ENCODE results near the gene TARS3. TPM values are rescaled to one million over a fixed set of nuclear protein-coding genes. Genes with fewer than 3 reads are reported as not detected.

Gene TARS3
- polyA plus RNA-seq, 2 of the 4 experiments (the other 2 are of a cell fraction) = 6.7 to 9.5 TPM

DNA sequence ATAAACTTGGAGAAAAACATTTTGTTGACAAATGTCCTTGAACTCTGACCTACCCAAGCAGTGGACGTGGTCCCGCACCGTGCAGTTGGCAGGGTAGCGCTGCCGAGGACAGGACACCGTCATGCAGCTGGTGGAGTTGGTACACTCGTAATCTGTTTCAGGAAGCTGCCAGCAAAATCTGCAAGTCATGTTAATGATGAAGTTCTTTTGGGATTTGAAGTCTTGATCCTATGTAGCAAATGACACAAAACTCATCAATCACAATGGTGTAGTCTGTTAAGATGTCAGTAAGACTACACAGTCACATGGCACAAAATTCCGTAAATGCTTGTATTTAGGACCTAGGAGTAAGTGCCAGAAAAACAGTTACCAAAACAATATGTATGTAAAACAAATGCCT is 77.6 kb downstream of the TARS3 start:
- ATAC-seq (no peak; a peak in 1 of 6 replicates), DNase-seq (ENCODE audit: low read depth in 1 of 2, low spot score in 1 of 2) (peak in 1 of 2 experiments; percentile 25), FAIRE-seq (no peak)
- Histone ChIP-seq H3K4me3 (no peak overlapping the region), H3K4me1 (peaks cover 15% of the 10 kb centered on the region), H3K9me3 (no peaks in the 10 kb centered on the region), H3K4me2 (no peak overlapping the region), H3K27ac (no peak overlapping the region)
- ChIA-PET CTCF (interaction anchor here (1.1 to 3.6 kb wide), 4 partner anchors 67 to 638 kb away, joined by 3 to 13 read pairs (median 5); no protein-coding TSS in a partner anchor), POLR2A (no interaction called here)
- WGBS (ENCODE audit: missing lambda C conversion rate) = 90% methylated on average over 8 of the region's 8 CpGs
- TF ChIP-seq NFE2L2 (conservative IDR thresholded peaks at IDR 0.05; ENCODE audit: low read length) (peak; percentile 92), MAFK (IDR thresholded peaks at IDR 0.05; ENCODE audit: partially characterized antibody) (peak; percentile 82), CHD4 (IDR thresholded peaks at IDR 0.05; ENCODE audit: borderline replicate concordance) (no peak)
- TF ChIP-seq, protein P1, sequence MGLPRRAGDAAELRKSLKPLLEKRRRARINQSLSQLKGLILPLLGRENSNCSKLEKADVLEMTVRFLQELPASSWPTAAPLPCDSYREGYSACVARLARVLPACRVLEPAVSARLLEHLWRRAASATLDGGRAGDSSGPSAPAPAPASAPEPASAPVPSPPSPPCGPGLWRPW (IDR thresholded peaks at IDR 0.05) = no peak

DNA sequence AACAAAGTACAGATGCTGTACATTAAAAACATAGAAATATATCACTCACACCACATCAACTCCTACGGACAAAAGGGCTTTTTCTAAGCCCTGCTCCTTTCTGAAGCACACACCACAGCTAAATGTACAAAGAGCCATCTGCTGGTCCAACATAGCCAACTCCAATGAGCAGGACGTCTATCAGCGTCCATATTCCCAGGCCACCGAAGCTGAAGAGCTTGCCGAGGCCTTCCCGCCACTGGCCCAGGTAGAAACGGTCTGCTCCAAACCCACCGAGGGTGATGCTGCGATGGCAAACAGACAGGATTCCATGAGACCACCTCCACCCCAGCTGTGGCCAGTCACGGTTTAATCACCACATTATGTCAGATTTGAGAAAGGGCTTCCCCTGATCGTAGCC is 81.9 kb downstream of the TARS3 start:
- no peak overlapping the region for H3K4me2 ChIP-seq
- H3K4me1 ChIP-seq = peaks cover 11% of the 10 kb centered on the region
- FAIRE-seq = peak; percentile 32
- CTCF ChIA-PET = interaction anchor here (0.6 to 12.0 kb wide), 36 partner anchors 7 to 374 kb away, joined by 3 to 251 read pairs (median 6); partner anchors contain the start of genes SNRPA1, TARS3 and TM2D3
- DNase-seq (ENCODE audit: low read depth in 1 of 2, low spot score in 1 of 2) = peak in 1 of 2 experiments; percentile 31
- no peaks in the 10 kb centered on the region for H3K9me3 ChIP-seq
- no peak overlapping the region for H3K27ac ChIP-seq
- TF ChIP-seq CHD4 (IDR thresholded peaks at IDR 0.05; ENCODE audit: borderline replicate concordance) (no peak), MAZ (IDR thresholded peaks at IDR 0.05; ENCODE audit: borderline replicate concordance, low read depth, low read length) (no peak), SMC3 (IDR thresholded peaks at IDR 0.05) (peak; percentile 13; the same call in 1 of the 3 replicates)
- peak; percentile 55 to 57; a peak in 4 of 6 replicates for ATAC-seq
- H3K4me3 ChIP-seq = no peak overlapping the region
- 85% methylated on average over 11 of the region's 11 CpGs for WGBS (ENCODE audit: missing lambda C conversion rate)
- POLR2A ChIA-PET = interaction anchor here (0.5 kb wide), 1 partner anchor 373 kb away, joined by 9 read pairs; no protein-coding TSS in a partner anchor

DNA sequence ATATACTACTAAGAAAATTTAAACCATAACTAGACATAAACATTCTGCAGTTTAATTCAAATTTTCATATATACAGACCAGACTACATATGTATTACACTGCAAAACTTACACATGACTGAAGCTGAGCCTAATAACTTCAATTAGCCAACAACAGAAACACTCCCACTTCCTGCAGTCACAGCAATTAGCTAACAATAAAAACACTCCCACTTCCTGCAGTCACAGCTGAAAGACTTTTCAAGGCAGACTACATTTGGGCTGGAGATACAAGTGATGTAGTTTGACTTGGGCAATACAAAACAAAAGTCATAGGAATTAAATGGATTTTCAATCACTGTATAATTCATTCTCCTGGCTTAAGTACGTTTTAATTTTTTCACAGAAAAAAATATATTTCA is 82.4 kb downstream of the TARS3 start:
- H3K4me3 ChIP-seq = no peak overlapping the region
- H3K4me2 ChIP-seq = no peak overlapping the region
- FAIRE-seq = no peak
- H3K9me3 ChIP-seq = no peaks in the 10 kb centered on the region
- WGBS (ENCODE audit: missing lambda C conversion rate) = 65% methylated on average over 1 of the region's 1 CpG
- CTCF ChIA-PET = interaction anchor here (0.5 to 12.0 kb wide), 74 partner anchors 8 to 626 kb away, joined by 3 to 251 read pairs (median 5); partner anchors contain the start of genes PCSK6, SNRPA1, TARS3 and TM2D3
- POLR2A ChIA-PET = interaction anchor here (0.5 kb wide), 1 partner anchor 372 kb away, joined by 9 read pairs; no protein-coding TSS in a partner anchor
- TF ChIP-seq RARB (CRISPR knock-in tag; IDR thresholded peaks at IDR 0.05) = no peak
- TF ChIP-seq KDM5A (IDR thresholded peaks at IDR 0.05) = no peak
- TF ChIP-seq, protein P1 (IDR thresholded peaks at IDR 0.05) = no peak
- TF ChIP-seq SMC3 (IDR thresholded peaks at IDR 0.05) = no peak
- no peak for TF ChIP-seq EHF (CRISPR knock-in tag; IDR thresholded peaks at IDR 0.05)
- no peak for TF ChIP-seq NPAS2 (CRISPR knock-in tag; IDR thresholded peaks at IDR 0.05; ENCODE audit: borderline replicate concordance)
- no peak for TF ChIP-seq FOSL2 (IDR thresholded peaks at IDR 0.05)
- no peak for TF ChIP-seq FOSL2 (CRISPR knock-in tag; IDR thresholded peaks at IDR 0.05)
- no peak for TF ChIP-seq ZNF302 (CRISPR knock-in tag; IDR thresholded peaks at IDR 0.05)
- TF ChIP-seq BHLHE40 (IDR thresholded peaks at IDR 0.05; ENCODE audit: low read depth, low read length) = no peak
- TF ChIP-seq KDM1A (IDR thresholded peaks at IDR 0.05; ENCODE audit: low read depth) = no peak
- H3K4me1 ChIP-seq = peaks cover 11% of the 10 kb centered on the region
- no peak for ATAC-seq
- no peak overlapping the region for H3K27ac ChIP-seq
- DNase-seq (ENCODE audit: low read depth in 1 of 2, low spot score in 1 of 2) = no peak

DNA sequence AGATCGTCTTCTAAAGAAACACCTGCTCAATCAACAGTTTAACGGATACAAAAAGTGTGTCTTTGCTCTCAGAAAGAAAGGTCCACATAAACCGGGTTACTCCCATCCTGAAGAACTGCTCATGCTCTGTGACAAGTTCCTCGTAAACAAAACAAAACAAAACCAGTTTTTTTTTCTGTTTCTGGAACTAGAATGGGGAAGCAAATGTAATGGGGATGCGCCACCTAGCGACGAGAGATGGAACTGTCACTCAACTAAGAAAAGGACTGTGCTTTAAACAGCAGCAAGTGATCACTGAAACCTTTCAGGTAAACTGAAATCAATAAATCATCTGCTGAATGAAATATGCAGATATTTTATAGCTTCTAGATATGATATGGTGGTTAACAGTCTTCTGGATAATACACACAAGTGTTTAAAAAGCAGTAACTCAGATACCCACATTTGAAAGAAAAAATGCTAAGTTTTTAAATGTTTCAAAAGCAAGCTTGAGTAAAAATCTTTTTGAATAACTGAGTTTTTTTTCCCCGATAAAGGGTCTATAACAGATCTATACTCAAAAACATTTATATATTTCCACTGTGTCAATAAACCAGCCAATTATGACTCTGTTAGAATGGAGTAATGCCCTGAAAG is 83.0 kb downstream of the TARS3 start:
- TF ChIP-seq, protein P2, sequence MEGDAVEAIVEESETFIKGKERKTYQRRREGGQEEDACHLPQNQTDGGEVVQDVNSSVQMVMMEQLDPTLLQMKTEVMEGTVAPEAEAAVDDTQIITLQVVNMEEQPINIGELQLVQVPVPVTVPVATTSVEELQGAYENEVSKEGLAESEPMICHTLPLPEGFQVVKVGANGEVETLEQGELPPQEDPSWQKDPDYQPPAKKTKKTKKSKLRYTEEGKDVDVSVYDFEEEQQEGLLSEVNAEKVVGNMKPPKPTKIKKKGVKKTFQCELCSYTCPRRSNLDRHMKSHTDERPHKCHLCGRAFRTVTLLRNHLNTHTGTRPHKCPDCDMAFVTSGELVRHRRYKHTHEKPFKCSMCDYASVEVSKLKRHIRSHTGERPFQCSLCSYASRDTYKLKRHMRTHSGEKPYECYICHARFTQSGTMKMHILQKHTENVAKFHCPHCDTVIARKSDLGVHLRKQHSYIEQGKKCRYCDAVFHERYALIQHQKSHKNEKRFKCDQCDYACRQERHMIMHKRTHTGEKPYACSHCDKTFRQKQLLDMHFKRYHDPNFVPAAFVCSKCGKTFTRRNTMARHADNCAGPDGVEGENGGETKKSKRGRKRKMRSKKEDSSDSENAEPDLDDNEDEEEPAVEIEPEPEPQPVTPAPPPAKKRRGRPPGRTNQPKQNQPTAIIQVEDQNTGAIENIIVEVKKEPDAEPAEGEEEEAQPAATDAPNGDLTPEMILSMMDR (IDR thresholded peaks at IDR 0.05) = peak; percentile 98
- TF ChIP-seq MYC (IDR thresholded peaks at IDR 0.05; ENCODE audit: borderline replicate concordance, low read length) (0 out of 2 replicates have a peak, but pooled peaks have one; percentile 27), SMC3 (IDR thresholded peaks at IDR 0.05) (peak; percentile 87), HOXB13 (CRISPR knock-in tag; IDR thresholded peaks at IDR 0.05; ENCODE audit: low read depth) (no peak), CEBPB (IDR thresholded peaks at IDR 0.05) (no peak), RAD21 (conservative IDR thresholded peaks at IDR 0.05 in 1 of 2, IDR thresholded peaks at IDR 0.05 in 1 of 2) (peak; percentile 94 to 98)
- peak; percentile 96 for FAIRE-seq
- Histone ChIP-seq H3K4me1 (peaks cover 11% of the 10 kb centered on the region), H3K4me2 (peak overlapping the region; percentile 14; the same call in 1 of the 3 replicates), H3K9me3 (no peaks in the 10 kb centered on the region), H3K27ac (no peak overlapping the region), H3K4me3 (no peak overlapping the region)
- DNase-seq (ENCODE audit: low read depth in 1 of 2, low spot score in 1 of 2) = peak; percentile 68 to 73
- ChIA-PET CTCF (interaction anchor here (0.5 to 12.0 kb wide), 81 partner anchors 8 to 626 kb away, joined by 3 to 251 read pairs (median 4); partner anchors contain the start of genes PCSK6, SNRPA1, TARS3 and TM2D3), POLR2A (no interaction called here)
- WGBS (ENCODE audit: missing lambda C conversion rate) = 27% methylated on average over 8 of the region's 8 CpGs
- ATAC-seq = peak in 1 of 2 experiments; percentile 75; a peak in 3 of 6 replicates

All from A549 (cell line).